HFFc6 (cell line): Measurements from ENCODE around the gene MTURN. TPM values are rescaled to one million over a fixed set of nuclear protein-coding genes. Genes with fewer than 3 reads are reported as not detected.
A peak's percentile ranks its signal among the peaks of the same experiment; 100 is the strongest.
"Not testable (repeated sequence)": the region's sequence is repeated elsewhere in the genome, so short reads cannot be mapped to it uniquely, and the experiment has no call there.

Source experiments
- DNase-seq: peaks from one replicate; pipeline ENCODE4 v3.0.0-alpha.2; 2018
- H3K27ac Mint-ChIP-seq: 2 replicates; pipeline ENCODE4 v1.8.0; 2020; ENCODE audit warnings: mild to moderate bottlenecking, mixed read lengths
- H3K27me3 Mint-ChIP-seq: 2 replicates; pipeline ENCODE4 v1.8.0; 2021; ENCODE audit warnings: mild to moderate bottlenecking, moderate library complexity, mixed read lengths; ENCODE audit not compliant: insufficient read depth
- H3K36me3 Mint-ChIP-seq: 2 replicates; pipeline ENCODE4 v1.8.0; 2021; ENCODE audit warnings: low read depth, mixed read lengths
- H3K4me1 Mint-ChIP-seq: 2 replicates; pipeline ENCODE4 v1.8.0; 2020; ENCODE audit warnings: low read depth, mixed read lengths
- H3K4me3 Mint-ChIP-seq: 2 replicates; pipeline ENCODE4 v1.8.0; 2020; ENCODE audit warnings: mild to moderate bottlenecking, moderate library complexity, mixed read lengths
- H3K9me3 Mint-ChIP-seq: 2 replicates; pipeline ENCODE4 v1.8.0; 2020; ENCODE audit warnings: mild to moderate bottlenecking, mixed read lengths
- total RNA-seq, 6 experiments: library from RNA; stranded (reverse); fragmentation: NEBNext Ultra II Directional; extraction: Animal tissue kit (Norgen Biotek cat#: 25700); gene quantifications; 2 replicates in 1 of 6; 3 replicates in 5 of 6; pipeline ENCODE4 v1.2.3, GENCODE V29; 2021
- TF ChIP-seq, protein P1 (sequence below): fragments of 200-600 bp; sonication (generic); IDR thresholded peaks from 2 replicates; pipeline ENCODE4 v1.5.0; 2021; ENCODE audit warnings: antibody characterized with exemption, mild to moderate bottlenecking

MTURN gene
- total RNA-seq, 6 experiments from 2014 or later: 4.3 to 7.1 (median 5.9) TPM

DNA sequence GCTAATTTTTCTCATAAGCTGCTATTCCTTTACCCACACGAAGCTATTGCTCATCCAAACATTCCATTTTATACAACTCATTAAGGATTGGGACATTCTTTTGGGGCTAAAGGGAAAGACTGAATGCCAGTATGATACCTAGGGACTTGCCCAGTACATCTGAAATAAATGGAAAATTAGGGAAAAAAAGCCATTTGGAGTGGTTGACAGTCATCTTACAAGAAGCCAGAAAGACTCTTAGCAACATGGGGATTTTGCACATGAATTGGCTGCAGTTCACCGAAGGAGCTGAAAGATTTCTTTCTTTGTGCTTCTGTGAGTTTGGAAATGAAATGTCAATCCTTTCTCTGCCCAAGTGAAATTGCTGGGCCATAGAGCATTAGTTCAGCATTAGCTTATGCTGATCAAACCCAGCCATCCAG is 43.3 kb upstream of the MTURN start:
- Mint-ChIP-seq H3K9me3 (peaks cover 7% of the 10 kb centered on the region; the same call in 1 of the 2 replicates), H3K36me3 (0 out of 2 replicates have a peak, but pooled peaks cover 4% of the 10 kb centered on the region), H3K27me3 (peaks cover 2% of the 10 kb centered on the region), H3K4me1 (peaks cover 34% of the 10 kb centered on the region), H3K4me3 (peak overlapping the region; percentile 18; the same call in 1 of the 2 replicates), H3K27ac (peak overlapping the region; percentile 77)
- TF ChIP-seq, protein P1, sequence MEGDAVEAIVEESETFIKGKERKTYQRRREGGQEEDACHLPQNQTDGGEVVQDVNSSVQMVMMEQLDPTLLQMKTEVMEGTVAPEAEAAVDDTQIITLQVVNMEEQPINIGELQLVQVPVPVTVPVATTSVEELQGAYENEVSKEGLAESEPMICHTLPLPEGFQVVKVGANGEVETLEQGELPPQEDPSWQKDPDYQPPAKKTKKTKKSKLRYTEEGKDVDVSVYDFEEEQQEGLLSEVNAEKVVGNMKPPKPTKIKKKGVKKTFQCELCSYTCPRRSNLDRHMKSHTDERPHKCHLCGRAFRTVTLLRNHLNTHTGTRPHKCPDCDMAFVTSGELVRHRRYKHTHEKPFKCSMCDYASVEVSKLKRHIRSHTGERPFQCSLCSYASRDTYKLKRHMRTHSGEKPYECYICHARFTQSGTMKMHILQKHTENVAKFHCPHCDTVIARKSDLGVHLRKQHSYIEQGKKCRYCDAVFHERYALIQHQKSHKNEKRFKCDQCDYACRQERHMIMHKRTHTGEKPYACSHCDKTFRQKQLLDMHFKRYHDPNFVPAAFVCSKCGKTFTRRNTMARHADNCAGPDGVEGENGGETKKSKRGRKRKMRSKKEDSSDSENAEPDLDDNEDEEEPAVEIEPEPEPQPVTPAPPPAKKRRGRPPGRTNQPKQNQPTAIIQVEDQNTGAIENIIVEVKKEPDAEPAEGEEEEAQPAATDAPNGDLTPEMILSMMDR: no peak
- DNase-seq: peak; percentile 77

DNA sequence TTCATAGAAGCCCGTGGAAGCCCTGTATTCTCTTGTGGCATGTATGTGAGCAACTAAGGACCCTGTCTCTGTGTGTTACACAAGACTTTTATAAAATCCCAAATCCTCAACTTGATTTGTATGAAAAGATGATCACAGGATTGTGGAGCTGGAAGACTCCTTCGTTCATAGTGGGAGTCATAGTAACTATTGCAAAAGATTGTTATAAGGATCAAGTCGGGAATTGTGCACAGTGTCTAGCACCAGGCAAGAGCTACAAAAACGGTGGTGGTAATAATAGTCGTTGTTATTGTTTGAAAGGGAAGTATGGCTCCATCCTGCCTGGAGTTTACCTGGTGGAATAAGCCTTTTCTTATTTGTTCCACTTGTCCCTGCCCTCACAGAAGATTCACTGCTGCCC is 42.8 kb upstream of the MTURN start:
- peak overlapping the region; percentile 77 for H3K27ac Mint-ChIP-seq
- H3K4me1 Mint-ChIP-seq: peaks cover 34% of the 10 kb centered on the region
- peaks cover 9% of the 10 kb centered on the region for H3K36me3 Mint-ChIP-seq
- TF ChIP-seq, protein P1: no peak
- DNase-seq: no peak
- no peak overlapping the region for H3K4me3 Mint-ChIP-seq
- peaks cover 2% of the 10 kb centered on the region for H3K27me3 Mint-ChIP-seq
- H3K9me3 Mint-ChIP-seq: peaks cover 11% of the 10 kb centered on the region

DNA sequence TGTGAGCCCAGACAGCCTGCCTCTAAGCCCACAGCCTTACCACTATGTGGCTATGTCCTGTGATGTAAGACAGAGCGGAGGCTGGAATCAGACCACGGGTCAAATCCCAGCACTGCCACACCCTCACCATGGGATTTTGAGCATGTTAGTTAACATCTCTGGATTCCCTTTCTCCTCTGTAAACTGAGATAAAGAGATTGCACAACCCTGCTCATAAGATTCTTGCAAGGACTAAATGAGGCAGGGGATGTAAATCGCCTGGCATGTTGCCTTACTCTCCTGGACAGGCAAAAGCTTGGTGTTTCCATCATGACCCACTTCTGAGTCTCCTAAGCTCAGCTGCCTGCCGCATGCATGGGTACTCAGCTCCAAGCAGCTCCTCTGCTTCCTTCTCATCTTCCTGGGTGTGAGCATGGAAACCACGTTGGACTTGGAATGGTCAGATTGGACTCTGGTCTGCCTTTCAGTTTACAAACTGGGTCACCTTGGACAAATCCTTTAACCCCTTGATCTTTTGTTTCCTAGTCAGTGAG is 41.3 kb upstream of the MTURN start:
- H3K27me3 Mint-ChIP-seq: peaks cover 2% of the 10 kb centered on the region
- TF ChIP-seq, protein P1: no peak
- peaks cover 34% of the 10 kb centered on the region for H3K4me1 Mint-ChIP-seq
- H3K36me3 Mint-ChIP-seq: peaks cover 16% of the 10 kb centered on the region
- no peak overlapping the region for H3K4me3 Mint-ChIP-seq
- H3K27ac Mint-ChIP-seq: no peak overlapping the region
- H3K9me3 Mint-ChIP-seq: peaks cover 20% of the 10 kb centered on the region
- DNase-seq: no peak

DNA sequence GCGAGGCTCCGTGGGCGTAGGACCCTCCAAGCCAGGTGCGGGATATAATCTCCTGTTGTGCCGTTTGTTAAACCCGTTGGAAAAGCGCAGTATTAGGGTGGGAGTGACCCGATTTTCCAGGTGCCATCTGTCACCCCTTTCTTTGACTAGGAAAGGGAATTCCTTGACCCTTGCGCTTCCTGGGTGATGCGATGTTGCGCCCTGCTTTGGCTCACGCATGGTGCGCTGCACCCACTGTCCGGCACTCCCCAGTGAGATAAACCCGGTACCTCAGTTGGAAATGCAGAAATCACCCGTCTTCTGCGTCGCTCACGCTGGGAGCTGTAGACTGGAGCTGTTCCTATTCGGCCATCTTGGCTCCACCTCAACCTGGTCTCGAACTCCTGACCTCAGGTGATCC is 36.2 kb upstream of the MTURN start:
- not testable (repeated sequence) for H3K27ac Mint-ChIP-seq, DNase-seq, H3K4me1 Mint-ChIP-seq, H3K4me3 Mint-ChIP-seq, H3K27me3 Mint-ChIP-seq
- Mint-ChIP-seq H3K36me3 (peaks cover 25% of the 10 kb centered on the region), H3K9me3 (peaks cover 20% of the 10 kb centered on the region)

DNA sequence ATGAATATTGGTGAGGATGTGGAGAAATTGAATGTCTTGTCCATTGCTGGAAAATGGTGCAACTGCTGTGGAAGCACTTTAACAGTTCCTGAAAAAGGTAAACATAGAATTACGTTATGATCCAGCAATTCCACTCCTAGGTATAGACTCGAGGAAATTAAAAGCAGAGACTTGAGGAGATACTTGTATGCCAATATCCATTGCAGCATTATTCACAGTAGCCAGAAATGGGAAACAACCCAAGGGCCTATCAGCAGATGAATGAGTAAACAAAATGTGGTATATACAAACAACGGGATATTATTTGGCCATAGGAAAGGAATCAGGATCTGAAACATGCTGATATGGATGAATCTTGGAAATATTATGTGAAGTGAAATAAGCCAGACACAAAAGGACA is 32.5 kb upstream of the MTURN start:
- H3K36me3 Mint-ChIP-seq: peaks cover 13% of the 10 kb centered on the region
- TF ChIP-seq, protein P1: no peak
- peaks cover 6% of the 10 kb centered on the region for H3K9me3 Mint-ChIP-seq
- no peaks in the 10 kb centered on the region; the same call in 1 of the 2 replicates for H3K27me3 Mint-ChIP-seq
- no peaks in the 10 kb centered on the region for H3K4me1 Mint-ChIP-seq
- no peak overlapping the region for H3K4me3 Mint-ChIP-seq
- H3K27ac Mint-ChIP-seq: no peak overlapping the region
- no peak for DNase-seq

DNA sequence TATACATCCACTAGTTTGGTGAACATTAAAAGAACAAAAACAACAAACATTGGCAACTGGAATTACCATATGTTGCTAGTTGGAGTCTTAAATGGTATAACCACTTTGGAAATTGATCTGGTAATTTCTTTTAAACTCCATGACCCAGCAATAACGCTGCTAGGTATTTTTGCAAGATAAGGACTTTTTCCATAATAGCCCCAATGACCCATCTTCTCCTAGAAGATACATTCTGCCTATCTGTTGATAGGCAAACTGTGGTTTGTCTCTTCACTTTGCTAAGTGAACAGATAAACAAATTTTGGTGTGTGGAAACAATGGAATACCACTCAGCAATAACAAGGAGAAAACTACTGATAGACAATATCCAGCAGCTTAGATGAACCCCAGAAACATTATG is 30.6 kb upstream of the MTURN start:
- no peak for DNase-seq
- Mint-ChIP-seq H3K27ac (no peak overlapping the region), H3K36me3 (peaks cover 6% of the 10 kb centered on the region), H3K4me1 (no peaks in the 10 kb centered on the region), H3K27me3 (no peaks in the 10 kb centered on the region; the same call in 1 of the 2 replicates), H3K9me3 (no peaks in the 10 kb centered on the region), H3K4me3 (no peak overlapping the region)
- TF ChIP-seq, protein P1: no peak
